Mammary epithelial cell (primary cell): Measurements from ENCODE around the gene FARP1.

Experiments used
- CTCF ChIP-seq, 2 donors: IDR thresholded peaks in 1 of 2; conservative IDR thresholded peaks in 1 of 2; 2 replicates each; pipeline ENCODE4 v1.5.1; 2011 to 2012; ENCODE audit warnings: inconsistent platforms in 2 of 2, low read length in 2 of 2, mild to moderate bottlenecking in 2 of 2, control low read depth in 1 of 2, low read depth in 1 of 2; ENCODE audit not compliant: insufficient read depth in 1 of 2; ENCODE audit errors: extremely low read depth in 1 of 2
- EZH2 ChIP-seq: IDR thresholded peaks from 2 replicates; pipeline ENCODE4 v1.6.1; 2012; ENCODE audit warnings: low read length, inconsistent platforms, borderline replicate concordance

- TF ChIP-seq CTCF (conservative IDR thresholded peaks at IDR 0.05 in 1 of 2, IDR thresholded peaks at IDR 0.05 in 1 of 2; ENCODE audit: extremely low read depth in 1 of 2, insufficient read depth in 1 of 2, low read depth in 1 of 2, low read length in 2 of 2) (no peak), EZH2 (no peak)
Observed at GRCh38 chr13:98496479-98496791, 353.5 kb downstream of the FARP1 start.
